Gastroesophageal sphincter (tissue), 3 donors: ENCODE data around the gene PRIMPOL.
"Not testable (repeated sequence)": the region's sequence is repeated elsewhere in the genome, so short reads cannot be mapped to it uniquely, and the experiment has no call there.

Source experiments
- EP300 ChIP-seq: sonication (generic); formaldehyde crosslinking; IDR thresholded peaks from one replicate; pipeline ENCODE4 v1.6.1; 2017; ENCODE audit warnings: antibody characterized with exemption, mild to moderate bottlenecking
- POLR2A ChIP-seq, 2 donors: fragments of 450-650 bp; IDR thresholded peaks; one replicate each; pipeline ENCODE4 v1.6.1; 2017; ENCODE audit warnings: antibody characterized with exemption in 2 of 2, mild to moderate bottlenecking in 2 of 2, moderate library complexity in 1 of 2
- POLR2AphosphoS5 ChIP-seq: sonication (generic); formaldehyde crosslinking; IDR thresholded peaks from one replicate; pipeline ENCODE4 v1.6.1; 2017; ENCODE audit warnings: antibody characterized with exemption
- TF ChIP-seq, protein P1 (sequence below), 4 experiments: fragments of 200-600 bp in 2 of 4; fragments of 450-650 bp in 2 of 4; sonication (generic) in 1 of 4; IDR thresholded peaks; one replicate each; pipeline ENCODE4 v1.5.1; 2017 to 2019; ENCODE audit warnings: antibody characterized with exemption in 4 of 4, mild to moderate bottlenecking in 2 of 4, moderate library complexity in 2 of 4

DNA sequence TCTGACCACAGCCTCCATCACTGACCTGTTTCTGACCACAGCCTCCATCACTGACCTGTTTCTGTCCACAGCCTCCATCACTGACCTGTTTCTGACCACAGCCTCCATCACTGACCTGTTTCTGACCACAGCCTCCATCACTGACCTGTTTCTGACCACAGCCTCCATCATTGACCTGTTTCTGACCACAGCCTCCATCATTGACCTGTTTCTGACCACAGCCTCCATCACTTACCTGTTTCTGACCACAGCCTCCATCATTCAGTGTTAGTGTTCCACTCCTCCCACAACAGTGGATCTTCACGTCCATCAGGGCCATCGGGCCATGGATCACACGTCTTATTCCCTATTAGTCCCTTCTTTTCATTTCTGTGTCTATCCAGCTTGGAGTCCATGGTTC is 25.0 kb upstream of the PRIMPOL start:
- TF ChIP-seq POLR2A (IDR thresholded peaks at IDR 0.05); EP300; POLR2AphosphoS5: not testable (repeated sequence)
- TF ChIP-seq, protein P1, sequence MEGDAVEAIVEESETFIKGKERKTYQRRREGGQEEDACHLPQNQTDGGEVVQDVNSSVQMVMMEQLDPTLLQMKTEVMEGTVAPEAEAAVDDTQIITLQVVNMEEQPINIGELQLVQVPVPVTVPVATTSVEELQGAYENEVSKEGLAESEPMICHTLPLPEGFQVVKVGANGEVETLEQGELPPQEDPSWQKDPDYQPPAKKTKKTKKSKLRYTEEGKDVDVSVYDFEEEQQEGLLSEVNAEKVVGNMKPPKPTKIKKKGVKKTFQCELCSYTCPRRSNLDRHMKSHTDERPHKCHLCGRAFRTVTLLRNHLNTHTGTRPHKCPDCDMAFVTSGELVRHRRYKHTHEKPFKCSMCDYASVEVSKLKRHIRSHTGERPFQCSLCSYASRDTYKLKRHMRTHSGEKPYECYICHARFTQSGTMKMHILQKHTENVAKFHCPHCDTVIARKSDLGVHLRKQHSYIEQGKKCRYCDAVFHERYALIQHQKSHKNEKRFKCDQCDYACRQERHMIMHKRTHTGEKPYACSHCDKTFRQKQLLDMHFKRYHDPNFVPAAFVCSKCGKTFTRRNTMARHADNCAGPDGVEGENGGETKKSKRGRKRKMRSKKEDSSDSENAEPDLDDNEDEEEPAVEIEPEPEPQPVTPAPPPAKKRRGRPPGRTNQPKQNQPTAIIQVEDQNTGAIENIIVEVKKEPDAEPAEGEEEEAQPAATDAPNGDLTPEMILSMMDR (IDR thresholded peaks at IDR 0.05), result not testable (repeated sequence)
